Sigmoid colon (tissue), 7 donors: ENCODE results near the gene TTYH1. TPM values are rescaled to one million over a fixed set of nuclear protein-coding genes. Genes with fewer than 3 reads are reported as not detected.
"Not testable (repeated sequence)": the region's sequence is repeated elsewhere in the genome, so short reads cannot be mapped to it uniquely, and the experiment has no call there.

Experiments
- DNase-seq: peaks from one replicate; pipeline ENCODE4 v3.0.0-alpha.2; 2019
- H3K27ac ChIP-seq, 4 donors: fragments of 200-600 bp; sonication (generic); one replicate each; pipeline ENCODE4 v1.5.1; 2016 to 2019; ENCODE audit warnings: mild to moderate bottlenecking in 1 of 4
- H3K27me3 ChIP-seq, 3 donors: fragments of 200-600 bp; sonication (generic); one replicate each; pipeline ENCODE4 v1.5.1; 2019; ENCODE audit warnings: mild to moderate bottlenecking in 1 of 3
- H3K36me3 ChIP-seq, 4 donors: fragments of 200-600 bp; sonication (generic); one replicate each; pipeline ENCODE4 v1.5.1; 2016 to 2019
- H3K4me1 ChIP-seq, 4 donors: fragments of 200-600 bp; sonication (generic); one replicate each; pipeline ENCODE4 v1.5.1; 2017 to 2019
- H3K4me3 ChIP-seq, 4 donors: fragments of 200-600 bp; sonication (generic); one replicate each; pipeline ENCODE4 v1.5.1; 2017 to 2019; ENCODE audit warnings: mild to moderate bottlenecking in 2 of 4, moderate library complexity in 1 of 4
- H3K9me3 ChIP-seq, 4 donors: fragments of 200-600 bp in 3 of 4; sonication (generic) in 3 of 4; one replicate each; pipeline versions ENCODE4 v1.5.1 to v1.6.1; 2013 to 2019
- CTCF ChIP-seq, 4 experiments: fragments of 450-650 bp in 3 of 4; fragments of 200-600 bp in 1 of 4; IDR thresholded peaks; one replicate each; pipeline ENCODE4 v1.5.1; 2016 to 2019; ENCODE audit warnings: antibody characterized with exemption in 4 of 4, mild to moderate bottlenecking in 3 of 4, moderate library complexity in 2 of 4
- EP300 ChIP-seq, 4 donors: sonication (generic); formaldehyde crosslinking; IDR thresholded peaks; one replicate each; pipeline ENCODE4 v1.6.1; 2017; ENCODE audit warnings: antibody characterized with exemption in 4 of 4
- POLR2A ChIP-seq, 2 donors: fragments of 450-650 bp; IDR thresholded peaks; one replicate each; pipeline ENCODE4 v1.6.1; 2016; ENCODE audit warnings: antibody characterized with exemption in 2 of 2, mild to moderate bottlenecking in 2 of 2, moderate library complexity in 2 of 2
- POLR2AphosphoS5 ChIP-seq, 4 donors: sonication (generic); formaldehyde crosslinking; IDR thresholded peaks; one replicate each; pipeline ENCODE4 v1.6.1; 2017; ENCODE audit warnings: antibody characterized with exemption in 4 of 4
- WGBS, 2 donors: extraction: QIAGEN DNeasy Blood & Tissue Kit; methylation state at CpG; one replicate each; pipeline ENCODE4 v1.1.7; 2013; 5-methylcytosine and 5-hydroxymethylcytosine counted together
- intact Hi-C: fragments of 100-400 bp; cut with DNase I; formaldehyde crosslinking; loops from one replicate; pipeline ENCODE4 v1.15.1; 2023
- polyA plus RNA-seq, 3 donors: library from polyadenylated mRNA; stranded (reverse); fragments of 200-250 nt; gene quantifications; one replicate each; pipeline ENCODE4 v1.2.3, GENCODE V29; 2013
- total RNA-seq, 4 donors: library from RNA; depleted of rRNA; stranded (reverse); fragments of >200 nt; gene quantifications; one replicate each; pipeline ENCODE4 v1.1.0, GENCODE V29; 2016
- donor health status: healthy with polysubstance abuse.
- donor health status: Bipolar disorder and iron deficiency.
- donor health status: healthy.

TTYH1 gene
- total RNA-seq (1 to 10 TPM; 2.5 to 5.4 (median 3.7) TPM), polyA plus RNA-seq (1 to 10 TPM in 2 of 3 donors, under 1 TPM in 1; 0.23 to 2.2 (median 1.8) TPM)

DNA sequence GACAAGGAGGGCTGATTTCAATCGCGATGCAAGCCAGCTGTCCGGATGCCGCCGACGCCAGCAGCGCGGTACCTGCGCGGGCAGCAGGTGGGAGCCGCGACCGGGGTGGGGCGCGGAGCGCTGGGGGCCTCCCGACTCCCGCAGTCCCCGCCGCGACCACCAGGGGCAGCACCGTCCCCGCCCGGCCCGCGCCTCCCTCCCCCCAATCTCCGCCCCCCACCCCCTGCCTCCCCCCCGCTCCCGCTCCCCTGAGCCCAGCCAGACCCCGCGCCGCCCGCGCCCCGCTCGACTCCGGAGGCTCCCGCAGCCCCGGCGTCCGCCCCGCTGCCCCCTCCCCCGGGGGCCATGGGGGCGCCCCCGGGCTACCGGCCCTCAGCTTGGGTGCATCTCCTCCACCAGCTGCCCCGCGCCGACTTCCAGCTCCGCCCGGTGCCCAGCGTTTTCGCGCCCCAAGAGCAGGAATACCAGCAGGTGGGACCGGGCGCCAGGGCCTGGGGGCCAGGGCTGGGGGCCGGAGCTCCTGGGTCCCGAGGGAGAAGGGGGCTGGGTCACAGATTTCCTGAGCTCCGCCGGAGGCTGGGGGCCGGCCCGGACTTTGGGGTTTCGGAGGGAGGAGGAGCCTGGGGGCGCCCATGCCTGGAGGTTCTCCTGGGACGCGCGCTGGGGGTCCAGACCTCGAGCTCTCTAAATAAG is at the start of gene TTYH1:
TTYH1 (plus strand) TSS at position 257 of the 693 bp plus-strand sequence; CDS start at position 346, 89 bp downstream.
- Histone ChIP-seq H3K4me3 (peak within 1 kb of the TSS in 3 of 4 donors; percentile 36 to 39 (median 38)), H3K27ac (peak within 1 kb of the TSS in 3 of 4 donors; percentile 18 to 49 (median 38)), H3K27me3 (peaks cover 37 to 85% (median 45%) of the 10 kb centered on the region in 3 donors), H3K9me3 (no peaks in the 10 kb centered on the region), H3K36me3 (no peaks in the 10 kb centered on the region), H3K4me1 (peaks cover 0 to 17% (median 1%) of the 10 kb centered on the region in 4 donors)
- no peak for TF ChIP-seq EP300 (IDR thresholded peaks at IDR 0.05)
- no peak for TF ChIP-seq POLR2A (IDR thresholded peaks at IDR 0.05)
- TF ChIP-seq CTCF (IDR thresholded peaks at IDR 0.05), result no peak
- TF ChIP-seq POLR2AphosphoS5 (IDR thresholded peaks at IDR 0.05), result no peak
- intact Hi-C loops, result no loop called here
- WGBS, 2 donors, result 2 to 12% methylated on average over 67 to 68 of the region's 68 CpGs
- no peak for DNase-seq

GRCh38 chr19:54365798-54366197 is 49.5 kb upstream of the TTYH1 start:
- H3K4me1 ChIP-seq, H3K9me3 ChIP-seq, H3K4me3 ChIP-seq, intact Hi-C loops, H3K36me3 ChIP-seq, H3K27ac ChIP-seq, H3K27me3 ChIP-seq: not testable (repeated sequence)
- WGBS, 2 donors, result 90 to 92% methylated on average over 13 of the region's 13 CpGs
- peak; percentile 42 for DNase-seq

- H3K4me1 ChIP-seq, result no peaks in the 10 kb centered on the region
- TF ChIP-seq CTCF (IDR thresholded peaks at IDR 0.05) (no peak), POLR2AphosphoS5 (IDR thresholded peaks at IDR 0.05) (no peak), EP300 (IDR thresholded peaks at IDR 0.05) (no peak), POLR2A (IDR thresholded peaks at IDR 0.05) (no peak)
- no peaks in the 10 kb centered on the region for H3K36me3 ChIP-seq
- 55 to 56% methylated on average over 6 of the region's 6 CpGs for WGBS, 2 donors
- H3K27me3 ChIP-seq, result peaks cover 0 to under 1% (median 0%) of the 10 kb centered on the region in 3 donors
- H3K4me3 ChIP-seq, result no peak overlapping the region
- no peak overlapping the region for H3K27ac ChIP-seq
- no peak for DNase-seq
- intact Hi-C loops, result no loop called here
- no peaks in the 10 kb centered on the region for H3K9me3 ChIP-seq
Measured at GRCh38 chr19:54366811-54367210, 48.5 kb upstream of the TTYH1 start.

- Histone ChIP-seq H3K4me1 (no peaks in the 10 kb centered on the region), H3K27me3 (peaks cover 0 to 4% (median 0%) of the 10 kb centered on the region in 3 donors), H3K36me3 (no peaks in the 10 kb centered on the region), H3K27ac (peak overlapping the region in 2 of 4 donors; percentile 15 to 43), H3K9me3 (no peaks in the 10 kb centered on the region), H3K4me3 (no peak overlapping the region)
- TF ChIP-seq POLR2A (IDR thresholded peaks at IDR 0.05) (no peak), CTCF (IDR thresholded peaks at IDR 0.05) (no peak), POLR2AphosphoS5 (IDR thresholded peaks at IDR 0.05) (no peak), EP300 (IDR thresholded peaks at IDR 0.05) (no peak)
- 37 to 47% methylated on average over 8 of the region's 8 CpGs for WGBS, 2 donors
- no peak for DNase-seq
- intact Hi-C loops, result no loop called here
Measured at GRCh38 chr19:54369082-54369687, 46.1 kb upstream of the TTYH1 start.

DNA sequence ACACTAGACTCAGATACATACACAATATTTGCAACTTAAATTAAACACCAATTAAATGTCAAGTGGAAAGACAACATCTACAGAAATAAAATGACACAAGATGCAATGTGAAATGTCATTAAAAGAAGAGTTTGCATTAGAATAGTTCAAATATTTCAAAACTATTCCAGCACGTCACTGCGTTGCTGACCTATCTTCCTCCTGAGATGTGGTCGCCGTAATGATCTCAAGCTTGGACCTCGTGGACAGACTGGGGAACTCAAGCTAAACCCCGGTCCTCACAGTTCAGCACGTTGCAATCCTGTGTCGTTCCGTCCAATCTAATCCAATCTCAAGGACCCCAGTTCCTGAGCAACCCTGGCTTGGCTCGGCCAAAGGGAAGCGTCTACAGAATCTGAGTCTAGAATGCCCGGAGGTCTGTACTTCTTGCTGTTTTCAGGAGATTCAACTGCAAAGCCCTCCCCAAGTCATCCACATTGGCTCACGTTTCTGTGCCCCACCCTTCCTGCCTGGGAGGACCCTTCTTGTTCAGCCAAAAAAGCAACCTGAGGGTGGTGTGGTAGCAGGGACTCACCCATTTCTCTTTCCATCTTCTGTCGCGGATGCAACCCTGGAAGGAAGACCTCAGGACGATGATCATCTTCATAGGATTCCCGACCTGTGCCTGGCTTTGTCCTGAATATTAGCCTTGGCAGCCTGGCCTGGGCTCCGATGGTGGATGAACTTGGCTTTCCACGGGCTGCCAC is 45.4 kb upstream of the TTYH1 start:
- H3K36me3 ChIP-seq, H3K4me1 ChIP-seq, H3K4me3 ChIP-seq, H3K27me3 ChIP-seq, H3K9me3 ChIP-seq, DNase-seq, intact Hi-C loops: not testable (repeated sequence)
- WGBS, 2 donors, result 43 to 71% methylated on average over 15 of the region's 19 CpGs
- peak overlapping the region in 1 of 4 donors; percentile 15 for H3K27ac ChIP-seq

- DNase-seq, H3K4me1 ChIP-seq, H3K36me3 ChIP-seq, H3K27me3 ChIP-seq, intact Hi-C loops, H3K9me3 ChIP-seq, H3K27ac ChIP-seq, H3K4me3 ChIP-seq: not testable (repeated sequence)
- WGBS, 2 donors, result 48 to 76% methylated on average over 8 of the region's 10 CpGs
Measured at GRCh38 chr19:54370434-54370796, 44.8 kb upstream of the TTYH1 start.

- H3K36me3 ChIP-seq, intact Hi-C loops, H3K27ac ChIP-seq, H3K4me1 ChIP-seq, H3K27me3 ChIP-seq, H3K9me3 ChIP-seq, H3K4me3 ChIP-seq, DNase-seq: not testable (repeated sequence)
- WGBS, 2 donors, result 78 to 82% methylated on average over 5 of the region's 5 CpGs
Measured at GRCh38 chr19:54371453-54371852, 43.8 kb upstream of the TTYH1 start.
